CD4-positive, alpha-beta T cell treated with Interleukin-12 subunit alpha and Interleukin-12 subunit beta, for 1 hour (primary cell): ENCODE data around the gene DKKL1.
"Not testable (repeated sequence)": the region's sequence is repeated elsewhere in the genome, so short reads cannot be mapped to it uniquely, and the experiment has no call there.

Source experiments
- DNase-seq: peaks from one replicate; pipeline ENCODE4 v3.0.0-alpha.2; 2020

DKKL1 gene

DNA sequence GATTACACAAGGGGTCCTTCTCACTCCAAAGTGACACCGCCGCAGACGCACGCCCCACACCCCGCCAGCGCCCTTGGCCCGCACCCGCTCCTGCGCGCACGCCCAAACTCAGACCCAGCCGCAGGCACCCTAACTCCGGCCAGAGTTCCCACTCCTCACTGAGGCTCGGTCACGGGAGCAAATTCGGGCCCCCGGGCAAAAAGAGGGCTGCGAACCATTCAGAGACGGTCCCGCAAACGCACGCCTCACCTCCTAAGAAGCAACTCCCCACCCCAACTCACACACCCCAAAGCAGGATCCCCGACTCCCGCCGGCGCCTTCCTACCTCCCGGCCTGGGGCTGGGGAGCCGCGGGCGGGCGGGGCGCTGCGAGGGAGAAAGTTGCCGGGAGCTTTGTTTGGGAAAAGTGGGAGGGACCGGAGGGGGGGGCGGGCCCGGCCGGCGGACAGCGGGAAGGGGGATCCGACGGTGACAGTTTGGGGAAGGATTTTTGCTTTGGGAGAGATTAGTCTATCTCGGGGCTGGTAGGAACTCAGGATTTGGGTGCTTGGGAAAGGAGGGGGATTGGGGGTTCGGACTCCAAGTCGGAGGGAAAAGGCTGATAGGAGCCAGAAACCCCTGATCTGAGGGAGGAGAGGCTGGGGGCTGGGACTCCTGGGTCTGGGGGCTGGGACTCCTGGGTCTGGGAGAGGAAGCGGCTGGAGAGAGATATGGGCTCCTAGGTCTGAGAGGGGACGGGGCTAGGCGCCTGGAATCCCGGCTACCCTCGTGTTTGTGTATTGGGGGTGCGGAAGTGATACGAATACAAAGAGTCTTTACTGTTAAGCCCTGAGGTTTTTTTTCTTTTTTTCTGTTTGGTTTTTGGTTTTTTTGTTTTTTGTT lies 1.4 kb upstream of the DKKL1 start, which contains the start of gene TEAD2:
Gene TEAD2, minus strand, starts transcription at position 369 of the 881 bp plus-strand sequence. CDS start 2,341 bp downstream, outside the sequence.
- DNase-seq = peak; percentile 12

DNA sequence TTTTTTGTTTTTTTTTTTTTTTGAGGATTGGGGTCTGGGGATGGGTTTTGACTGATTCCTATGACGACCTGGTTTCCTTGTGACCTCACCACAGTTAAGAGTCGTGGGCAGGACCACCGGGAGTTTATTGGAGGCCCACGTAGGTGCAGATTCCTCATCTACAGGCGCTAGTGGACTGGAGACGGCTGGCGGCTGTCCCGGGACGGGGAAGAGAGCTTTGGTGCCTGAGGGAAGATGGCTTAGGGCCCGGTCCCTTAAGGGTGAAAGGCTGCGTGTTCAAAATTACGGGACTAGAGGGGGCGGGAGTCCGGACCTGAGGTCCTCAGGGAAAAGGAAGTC lies 779 bp upstream of the DKKL1 start:
- DNase-seq = peak; percentile 15

DNA sequence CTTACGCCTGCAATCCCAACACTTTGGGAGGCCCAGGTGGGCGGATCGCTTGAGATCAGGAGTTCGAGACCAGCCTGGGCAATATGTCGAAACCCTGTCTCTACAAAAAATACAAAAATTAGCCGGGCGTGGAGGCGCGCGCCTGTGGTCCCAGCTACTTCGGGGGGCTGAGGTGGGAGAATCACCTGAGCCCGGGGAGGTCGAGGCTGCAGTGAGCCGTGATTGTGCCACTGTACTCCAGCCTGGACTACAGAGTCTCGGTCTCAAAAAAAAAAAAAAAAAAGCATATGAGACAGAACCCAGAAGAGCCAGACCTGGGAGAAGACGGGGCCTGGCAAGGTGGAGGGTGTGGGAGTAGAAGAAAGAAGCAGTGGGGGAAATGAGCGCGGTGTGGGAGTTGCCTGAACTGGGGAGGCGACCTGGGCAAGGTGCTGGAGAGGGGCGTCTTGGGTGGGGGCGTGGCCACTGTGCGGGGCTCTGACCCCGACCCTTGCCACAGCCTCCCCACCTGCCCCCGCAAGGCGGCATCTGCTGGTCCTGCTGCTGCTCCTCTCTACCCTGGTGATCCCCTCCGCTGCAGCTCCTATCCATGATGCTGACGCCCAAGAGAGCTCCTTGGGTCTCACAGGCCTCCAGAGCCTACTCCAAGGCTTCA lies 533 bp downstream of the DKKL1 start:
- no peak for DNase-seq

DNA sequence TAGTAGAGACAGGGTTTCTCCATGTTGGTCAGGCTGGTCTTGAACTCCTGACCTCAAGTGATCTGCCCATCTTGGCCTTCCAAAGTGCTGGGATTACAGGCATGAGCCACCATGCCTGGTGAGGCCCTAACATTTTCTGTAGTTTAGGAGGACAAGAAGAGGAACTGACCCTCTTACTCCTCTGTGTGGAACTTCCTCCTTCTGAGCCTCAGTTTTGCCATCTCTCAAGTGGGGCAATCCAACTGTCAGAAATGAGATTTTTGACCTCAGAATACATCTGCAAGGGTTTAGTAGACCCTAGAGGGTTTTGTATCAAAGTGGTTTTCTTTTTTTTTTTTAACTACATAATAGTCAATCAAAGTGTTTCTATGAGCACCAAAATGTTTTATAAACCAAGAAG lies 2.4 kb downstream of the DKKL1 start:
- DNase-seq = no peak

DNA sequence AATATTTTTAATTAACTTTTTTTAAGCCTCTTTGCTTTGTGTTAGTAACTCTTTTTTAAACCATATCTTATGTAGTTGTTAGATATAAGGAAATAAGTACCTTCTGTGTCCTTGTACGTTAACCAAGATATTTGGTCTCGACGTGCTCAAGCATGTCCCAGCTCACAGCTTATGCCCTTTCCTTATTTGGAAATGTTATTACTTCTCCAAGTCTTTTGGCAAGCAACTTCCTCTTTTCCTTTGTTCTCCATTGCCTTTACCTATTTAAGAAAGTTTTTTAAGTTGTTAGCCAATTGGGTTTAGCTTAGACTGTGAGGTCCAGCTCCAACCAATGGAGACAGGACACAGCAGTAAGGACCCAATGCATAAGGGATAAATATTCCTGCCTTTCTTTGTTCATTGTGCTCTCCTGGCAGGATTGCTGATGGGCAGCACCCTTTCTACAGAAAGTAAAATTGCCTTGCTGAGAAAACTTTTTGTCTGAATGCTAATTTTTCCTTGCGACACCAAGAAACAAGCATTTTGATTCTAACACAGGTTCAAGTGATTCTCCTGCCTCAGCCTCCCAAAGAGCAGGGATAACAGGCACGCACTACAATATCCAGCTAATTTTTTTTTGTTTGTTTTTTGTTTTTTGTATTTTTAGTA lies 5.2 kb downstream of the DKKL1 start:
- no peak for DNase-seq

DNA sequence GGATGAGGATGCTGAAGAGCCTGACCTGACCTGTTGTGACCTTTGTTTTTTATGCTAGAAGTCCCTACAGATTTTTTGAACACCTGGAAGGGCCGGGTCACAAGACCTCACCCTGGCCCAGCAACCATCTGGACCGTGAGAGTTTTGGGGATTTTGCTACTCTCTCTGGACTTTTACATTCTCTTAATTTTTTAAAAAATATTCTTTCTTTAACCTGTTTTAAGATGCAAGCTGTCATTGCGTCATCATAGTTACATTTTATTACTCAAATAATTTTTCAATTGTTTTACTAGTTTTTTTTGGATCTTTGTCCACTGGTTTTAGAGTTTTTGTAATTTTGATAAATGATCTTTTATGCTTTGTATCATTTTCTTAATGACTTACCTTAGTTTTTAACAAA lies 7.5 kb downstream of the DKKL1 start:
- no peak for DNase-seq

DNA sequence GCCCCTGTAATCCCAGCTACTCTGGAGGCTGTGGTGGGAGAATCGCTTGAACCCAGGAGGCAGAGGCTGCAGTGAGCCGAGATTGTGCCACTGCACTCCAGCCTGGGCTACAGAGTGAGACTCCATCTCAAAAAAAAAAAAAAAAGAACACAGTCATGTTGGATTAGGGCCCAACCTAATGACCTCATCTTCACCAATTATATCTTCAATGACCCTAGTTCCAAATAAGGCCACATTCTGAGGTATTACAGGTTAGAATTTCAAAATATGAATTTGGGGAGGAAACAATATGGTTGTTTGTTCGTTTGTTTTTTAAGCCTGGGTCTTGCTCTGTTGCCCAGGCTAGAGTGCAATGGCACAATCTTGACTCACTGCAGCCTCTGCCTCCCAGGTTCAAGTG lies 9.5 kb downstream of the DKKL1 start:
- DNase-seq = not testable (repeated sequence)

DNA sequence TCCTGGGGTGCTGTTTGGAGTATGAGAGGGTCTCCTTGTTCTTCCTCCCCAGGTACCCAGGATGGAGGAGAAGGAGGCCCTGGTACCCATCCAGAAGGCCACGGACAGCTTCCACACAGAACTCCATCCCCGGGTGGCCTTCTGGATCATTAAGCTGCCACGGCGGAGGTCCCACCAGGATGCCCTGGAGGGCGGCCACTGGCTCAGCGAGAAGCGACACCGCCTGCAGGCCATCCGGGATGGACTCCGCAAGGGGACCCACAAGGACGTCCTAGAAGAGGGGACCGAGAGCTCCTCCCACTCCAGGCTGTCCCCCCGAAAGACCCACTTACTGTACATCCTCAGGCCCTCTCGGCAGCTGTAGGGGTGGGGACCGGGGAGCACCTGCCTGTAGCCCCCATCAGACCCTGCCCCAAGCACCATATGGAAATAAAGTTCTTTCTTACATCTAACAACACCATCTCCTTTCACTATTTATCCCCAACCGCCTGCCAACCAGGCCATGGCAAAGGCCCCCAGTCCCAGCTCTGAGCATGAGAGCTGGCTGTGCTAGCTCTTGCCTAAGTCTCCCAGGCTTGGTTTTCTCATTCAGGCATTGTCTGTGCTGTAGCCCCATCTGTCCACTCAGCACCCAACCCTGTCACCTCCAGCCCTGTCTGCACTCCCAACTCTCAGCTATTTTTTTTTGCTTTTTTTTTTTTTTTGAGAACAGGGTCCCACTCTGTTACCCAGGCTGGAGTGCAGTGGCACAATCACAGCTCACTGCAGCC lies 11.2 kb downstream of the DKKL1 start:
- DNase-seq = no peak

DNA sequence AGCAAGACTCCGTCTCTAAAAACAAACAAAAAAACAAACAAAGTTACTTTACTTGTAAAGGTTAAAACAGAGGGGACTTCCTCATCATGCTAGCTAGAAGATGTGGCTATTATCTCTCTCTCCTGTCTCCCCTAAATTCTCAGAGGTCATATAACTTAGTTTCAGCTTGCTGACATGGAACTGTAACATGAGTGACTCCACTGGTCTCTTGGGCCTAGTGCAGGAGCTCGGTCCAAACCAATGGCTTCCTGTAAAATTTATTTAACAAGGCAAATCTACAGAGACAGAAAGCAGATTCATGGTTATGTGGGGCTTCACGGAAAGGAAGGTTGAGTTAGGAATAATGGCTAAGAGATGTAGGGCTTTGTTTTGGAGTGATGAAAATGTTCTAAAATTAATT lies 14.8 kb downstream of the DKKL1 start:
- DNase-seq = no peak

DNA sequence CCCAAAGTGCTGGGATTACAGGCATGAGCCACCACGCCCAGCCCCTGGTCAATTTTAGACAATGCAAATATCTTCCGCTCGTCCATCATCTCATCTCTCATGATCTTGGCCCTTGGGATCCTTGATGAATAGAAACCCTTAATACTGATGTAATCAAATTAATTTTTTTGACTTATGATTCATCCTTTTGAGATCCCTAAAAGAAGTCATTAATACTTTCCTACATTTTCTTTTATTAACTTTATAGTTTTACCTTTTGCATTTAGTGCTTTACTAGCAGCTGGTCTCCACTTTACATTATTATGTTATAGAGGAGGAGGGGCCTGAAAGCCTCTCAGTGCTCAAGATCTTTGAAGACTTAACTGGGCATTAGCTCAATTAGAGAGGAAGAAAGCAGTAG lies 16.7 kb downstream of the DKKL1 start:
- no peak for DNase-seq

DNA sequence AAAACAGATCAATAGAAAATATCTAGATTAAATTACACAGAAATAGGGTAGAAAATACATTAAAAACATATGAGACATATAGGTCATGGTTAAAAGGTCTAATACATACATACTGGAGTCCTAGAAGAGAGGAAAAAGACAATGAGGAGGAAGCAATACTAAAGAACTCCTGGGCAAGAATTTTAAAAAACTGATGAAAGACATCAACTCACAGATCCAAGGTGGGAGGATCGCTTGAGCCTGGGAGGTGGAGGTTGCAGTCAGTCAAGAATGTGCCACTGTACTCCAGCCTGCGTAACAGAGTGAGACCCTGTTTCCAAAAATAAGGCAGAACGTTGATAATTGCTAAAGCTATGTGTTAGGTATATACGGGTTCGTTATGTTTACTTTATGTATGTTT lies 19.0 kb downstream of the DKKL1 start:
- DNase-seq = no peak

DNA sequence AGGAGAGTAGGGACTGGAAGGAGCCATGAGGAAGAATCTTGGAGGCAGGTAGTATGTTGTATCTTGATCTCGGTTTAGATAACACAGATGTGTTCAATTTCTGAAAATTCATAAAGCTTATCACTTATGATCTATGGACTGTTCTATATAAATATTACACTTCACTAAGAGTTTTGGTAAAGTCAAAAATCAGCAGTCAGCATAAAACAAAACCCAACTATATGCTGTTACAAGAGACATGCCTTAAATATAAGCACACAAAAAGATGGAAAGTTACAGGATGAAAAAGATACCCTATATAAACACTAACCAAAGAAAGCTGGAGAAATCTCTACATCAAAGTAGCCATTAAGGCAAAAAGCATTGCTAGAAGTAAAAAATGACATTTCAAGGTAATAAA lies 19.9 kb downstream of the DKKL1 start:
- DNase-seq = no peak

DNA sequence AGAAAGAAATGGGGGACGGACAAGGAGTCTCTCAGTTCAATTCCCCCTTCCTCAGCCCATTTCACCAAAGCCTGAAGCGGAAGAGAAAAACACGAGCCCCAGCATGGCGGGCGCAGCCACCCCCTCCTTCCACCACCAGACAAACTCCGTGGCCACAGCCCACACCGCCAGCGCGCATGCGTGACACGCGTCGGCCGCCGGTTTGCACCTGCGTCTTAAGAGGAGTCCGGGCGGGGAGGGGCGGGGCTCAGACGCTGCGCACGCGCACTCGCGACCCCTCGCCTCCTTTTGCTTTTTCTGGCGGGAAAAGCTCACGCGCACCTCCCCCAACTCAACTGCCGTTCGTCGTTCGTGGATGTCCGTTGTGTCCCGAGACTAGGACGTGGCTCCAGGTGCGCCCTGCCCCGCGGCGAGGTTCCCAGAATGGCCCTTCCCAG lies 24.3 kb downstream of the DKKL1 start, which contains the start of gene KASH5:
Gene KASH5, plus strand, starts transcription at position 314 of the 437 bp plus-strand sequence. CDS start 2,635 bp downstream, outside the sequence.
- peak; percentile 91 for DNase-seq

DNA sequence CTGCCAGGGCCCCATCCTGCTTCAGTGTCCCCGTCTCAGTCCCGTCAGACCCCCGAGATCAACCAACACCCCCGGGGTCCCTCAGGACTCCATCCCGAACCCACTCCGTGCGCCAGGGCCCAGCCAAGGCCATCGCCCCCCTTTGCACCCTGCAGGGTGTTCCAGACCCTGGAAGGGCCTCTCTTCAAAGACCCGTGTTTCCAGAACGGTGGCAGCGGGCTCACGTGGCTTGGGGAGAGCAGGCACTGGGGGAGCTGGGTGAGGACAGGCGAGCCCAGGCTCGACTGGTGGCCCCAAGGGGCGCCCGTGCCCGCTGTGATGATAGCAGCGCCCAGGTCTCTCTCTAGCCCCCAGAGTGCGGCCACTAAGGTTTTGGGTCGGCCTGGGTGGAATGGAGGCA lies 25.7 kb downstream of the DKKL1 start:
- DNase-seq = no peak

DNA sequence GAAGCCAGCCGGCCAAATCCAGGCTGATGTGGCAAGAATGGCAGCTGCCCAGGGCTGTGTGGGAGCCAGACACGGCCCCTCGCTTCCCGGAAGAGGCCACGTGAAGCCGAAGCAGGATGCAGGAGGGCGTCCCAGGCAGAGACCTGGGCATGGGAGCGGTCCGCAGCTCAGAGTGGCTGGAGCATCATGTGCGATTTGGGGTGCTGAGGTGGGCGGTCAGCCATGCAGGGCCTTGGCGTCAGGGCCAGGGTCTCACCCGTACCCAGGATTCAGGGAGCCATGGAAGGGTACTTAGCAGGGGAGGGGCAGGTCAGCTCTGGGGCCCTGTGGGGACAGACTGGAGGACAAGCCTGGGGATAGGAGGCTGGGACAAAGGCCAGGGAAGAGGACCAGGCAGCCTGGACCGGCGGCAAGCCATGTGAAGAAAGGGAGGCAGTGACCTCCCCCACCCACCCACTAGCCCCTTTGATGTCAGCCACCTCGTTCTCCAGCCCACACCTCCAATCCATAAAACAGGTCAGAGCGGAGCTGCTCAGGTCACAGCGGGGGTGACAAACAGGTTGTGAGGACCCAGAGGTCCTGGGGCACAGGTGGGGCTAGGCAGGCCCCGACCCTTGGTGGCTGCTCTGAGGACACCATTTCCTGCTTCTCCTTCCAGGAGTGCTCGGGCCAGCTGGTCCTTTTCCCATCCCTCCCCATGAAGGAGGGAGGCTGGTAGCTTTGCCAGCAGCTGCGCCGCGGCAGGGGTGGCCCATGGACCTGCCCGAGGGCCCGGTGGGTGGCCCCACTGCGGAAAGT lies 26.7 kb downstream of the DKKL1 start:
- no peak for DNase-seq

DNA sequence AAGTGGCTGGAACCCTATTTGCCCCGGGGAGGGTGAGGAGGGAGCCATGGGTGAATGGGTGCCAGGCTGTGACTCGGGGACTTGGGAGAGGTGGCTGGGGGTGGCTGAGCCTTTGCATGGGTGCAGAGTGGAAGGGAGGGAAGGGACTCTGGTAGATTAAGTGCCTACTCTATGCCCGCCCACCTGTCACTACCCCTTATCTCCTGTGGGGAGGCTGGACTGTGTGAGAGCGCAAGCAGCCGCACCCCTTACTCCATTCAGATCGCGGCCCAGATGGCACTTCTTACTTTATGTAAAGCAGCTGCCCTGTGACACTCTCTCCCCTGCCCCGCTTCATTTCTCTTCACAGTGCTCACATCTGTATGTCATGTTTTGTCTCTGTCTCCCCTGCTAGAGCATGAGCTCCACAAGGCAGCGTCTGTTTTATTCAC lies 27.3 kb downstream of the DKKL1 start:
- DNase-seq = no peak

DNA sequence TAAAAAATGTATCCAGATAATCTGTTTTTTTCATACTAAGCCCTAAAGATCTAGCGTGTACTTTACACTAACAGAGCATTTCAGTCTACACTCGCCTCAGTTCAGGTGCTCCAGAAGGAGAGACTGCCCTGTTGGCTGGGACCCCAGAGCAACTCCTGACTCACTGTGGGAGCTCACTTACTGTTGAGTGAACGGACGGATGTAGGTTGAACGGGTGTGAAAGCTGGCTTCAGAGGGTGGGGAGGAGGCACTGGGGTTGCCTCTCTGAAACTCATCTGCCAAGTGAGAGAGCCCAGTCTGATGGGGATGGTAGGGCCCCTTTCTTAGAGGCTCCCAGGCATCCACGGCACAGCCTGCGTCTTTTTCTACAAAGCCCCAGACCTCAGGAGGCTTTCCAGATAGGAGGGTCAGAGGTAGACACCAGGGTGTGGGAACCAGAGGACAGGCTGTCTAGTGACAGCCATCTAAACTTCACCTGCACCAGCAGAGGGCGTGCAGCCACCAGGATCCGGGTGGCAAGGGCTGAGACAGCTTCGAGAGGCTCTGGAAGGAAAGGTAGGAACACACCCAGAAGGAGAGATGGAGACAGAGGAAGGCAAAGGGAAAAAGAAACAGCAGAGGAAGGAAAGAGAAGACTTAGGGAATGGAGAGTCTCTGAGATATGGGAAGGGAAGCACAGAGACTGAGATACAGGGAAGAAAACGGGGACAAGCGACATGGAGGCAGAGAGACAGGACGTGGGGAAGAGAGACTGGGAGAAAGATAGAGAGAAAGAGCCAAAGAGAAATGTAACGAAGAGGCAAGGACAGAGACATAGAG lies 28.1 kb downstream of the DKKL1 start:
- DNase-seq = peak; percentile 84

DNA sequence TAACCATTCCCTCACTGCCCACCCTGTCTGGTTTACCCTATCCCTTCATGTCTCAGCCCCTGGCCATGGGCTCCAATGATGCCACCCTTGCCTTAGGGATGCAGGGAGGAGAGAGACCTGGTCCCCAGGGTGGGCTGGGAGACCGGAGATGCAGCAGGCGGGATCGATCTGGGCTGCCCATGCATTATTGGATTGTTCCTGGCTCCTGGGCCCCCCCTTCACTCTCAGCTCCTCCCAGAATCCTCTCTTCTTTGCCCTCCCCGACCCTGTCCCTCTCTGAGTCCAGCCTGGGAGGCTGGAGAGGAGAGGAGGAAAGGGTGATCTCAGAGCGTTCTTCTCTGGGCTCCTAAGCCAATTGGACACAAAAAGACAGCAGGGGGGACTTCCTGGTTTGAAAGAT lies 30.2 kb downstream of the DKKL1 start:
- no peak for DNase-seq

DNA sequence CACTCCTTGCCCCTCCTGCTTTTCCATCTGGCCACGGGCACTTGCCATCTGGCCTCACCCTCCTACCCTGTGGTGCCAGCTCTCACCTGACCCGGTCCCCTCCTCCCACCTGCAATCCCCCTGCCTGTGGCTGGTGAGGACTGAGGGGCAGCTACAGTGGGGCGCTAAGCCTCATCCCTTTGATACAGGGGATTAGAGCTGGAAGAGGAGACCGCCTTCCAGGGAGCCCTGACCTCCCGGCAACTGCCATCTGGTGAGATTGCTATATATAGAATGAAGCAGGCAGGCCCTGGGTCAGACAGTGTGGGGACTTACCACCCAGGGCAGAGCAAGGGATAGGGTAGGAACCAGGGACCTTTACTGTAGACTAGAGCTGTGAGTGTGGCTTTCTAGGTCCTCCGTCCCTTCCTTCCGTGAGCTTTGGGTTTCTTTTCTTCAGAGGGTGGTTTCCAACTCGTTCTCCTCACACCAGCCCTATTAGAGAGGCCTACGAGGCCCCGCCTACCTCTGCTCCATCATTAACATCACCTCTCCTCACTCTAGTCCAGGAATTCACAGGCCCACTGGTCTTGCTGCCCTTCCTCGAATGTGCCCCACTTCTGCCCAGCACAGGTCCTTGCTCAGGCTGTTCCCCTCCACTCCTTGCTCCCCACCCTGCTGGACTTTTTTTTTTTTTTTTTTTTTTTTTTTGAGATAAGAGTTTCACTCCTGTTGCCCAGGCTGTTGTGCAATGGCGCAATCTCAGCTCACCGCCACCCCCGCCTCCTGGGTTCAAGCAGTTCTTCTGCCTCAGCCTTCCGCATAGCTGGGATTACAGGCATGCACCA lies 32.1 kb downstream of the DKKL1 start:
- no peak for DNase-seq
